Caco-2 (cell line): ENCODE data around the gene NOTCH2. TPM values are rescaled to one million over a fixed set of nuclear protein-coding genes. Genes with fewer than 3 reads are reported as not detected.

Experiments
- BruUV-seq: library from RNA; stranded (reverse); fragments of 400-500 nt; replicated peaks from 2 replicates; lab custom pipeline; 2021; lab: Mats Ljungman, UMichigan
- CTCF ChIA-PET: fragments of 300-600 bp; sonication (Branson Sonifier 250); formaldehyde crosslinking; loops from one replicate; lab custom pipeline; 2022; ENCODE audit warnings: antibody characterized with exemption; lab: Charles Lee
- POLR2A ChIA-PET: fragments of 300-600 bp; sonication (Branson Sonifier 250); formaldehyde crosslinking; loops from one replicate; lab custom pipeline; 2022; ENCODE audit warnings: antibody characterized with exemption; lab: Charles Lee
- DNase-seq, 2 experiments: peaks; one replicate each; pipeline versions ENCODE4 v3.0.0 to v3.0.0-alpha.2; 2020 to 2022
- H3K27me3 ChIP-seq: replicated peaks from 2 replicates; pipeline ENCODE4 v1.6.0; 2011; ENCODE audit warnings: low read length; ENCODE audit not compliant: control insufficient read depth, insufficient read depth
- H3K36me3 ChIP-seq: 2 replicates; pipeline ENCODE4 v1.5.1; 2011; ENCODE audit warnings: low read length; ENCODE audit not compliant: control insufficient read depth, insufficient read depth
- H3K4me1 ChIP-seq: fragments of 250-450 bp; sonication (Bioruptor Pico); 2 replicates; pipeline ENCODE4 v1.5.1; 2020; ENCODE audit warnings: mild to moderate bottlenecking
- H3K4me3 ChIP-seq: 2 replicates; pipeline ENCODE4 v1.5.1; 2011; ENCODE audit warnings: low read depth, mild to moderate bottlenecking, control low read depth, low read length
- H3K9me3 ChIP-seq: fragments of 250-450 bp; sonication (Bioruptor Pico); 2 replicates; pipeline ENCODE4 v1.5.1; 2020; ENCODE audit warnings: mild to moderate bottlenecking, moderate library complexity
- H3K27ac Mint-ChIP-seq: one replicate; pipeline ENCODE4 v1.8.0; 2022; ENCODE audit warnings: mixed read lengths; ENCODE audit not compliant: unreplicated experiment
- H3K27me3 Mint-ChIP-seq: one replicate; pipeline ENCODE4 v1.8.0; 2022; ENCODE audit warnings: mixed read lengths; ENCODE audit not compliant: insufficient read depth, unreplicated experiment
- H3K36me3 Mint-ChIP-seq: one replicate; pipeline ENCODE4 v1.8.0; 2022; ENCODE audit warnings: mild to moderate bottlenecking, mixed read lengths; ENCODE audit not compliant: insufficient read depth, unreplicated experiment
- H3K4me1 Mint-ChIP-seq: one replicate; pipeline ENCODE4 v1.8.0; 2022; ENCODE audit warnings: low read depth, mixed read lengths; ENCODE audit not compliant: unreplicated experiment
- H3K4me3 Mint-ChIP-seq: one replicate; pipeline ENCODE4 v1.8.0; 2022; ENCODE audit warnings: mild to moderate bottlenecking, moderate library complexity, mixed read lengths; ENCODE audit not compliant: unreplicated experiment
- H3K9me3 Mint-ChIP-seq: one replicate; pipeline ENCODE4 v1.8.0; 2022; ENCODE audit warnings: mixed read lengths; ENCODE audit not compliant: unreplicated experiment
- intact Hi-C: fragments of 100-400 bp; cut with micrococcal nuclease; formaldehyde crosslinking; loops from one replicate; pipeline ENCODE4 v1.10.0; 2022; ENCODE audit not compliant: unreplicated experiment
- total RNA-seq: library from RNA; stranded (reverse); gene quantifications from 2 replicates; pipeline ENCODE4 v1.2.3, GENCODE V29; 2022
- TF ChIP-seq, protein P1 (sequence below), 2 experiments: fragments of 200-600 bp in 1 of 2; IDR thresholded peaks; 1 replicate in 1 of 2; 2 replicates in 1 of 2; pipeline versions ENCODE4 v1.5.1 to v1.8.0; 2011 to 2022; ENCODE audit warnings: antibody characterized with exemption in 1 of 2, control low read depth in 1 of 2, inconsistent platforms in 1 of 2, low read depth in 1 of 2, low read length in 1 of 2, mild to moderate bottlenecking in 1 of 2, moderate library complexity in 1 of 2; ENCODE audit not compliant: insufficient read depth in 1 of 2, severe bottlenecking in 1 of 2, unreplicated experiment in 1 of 2

The NOTCH2 gene
- total RNA-seq, 1 experiment from 2014 or later: 41.1 TPM

GRCh38 chr1:119940697-119941096, 128.8 kb downstream of the NOTCH2 start:
- TF ChIP-seq, protein P1, sequence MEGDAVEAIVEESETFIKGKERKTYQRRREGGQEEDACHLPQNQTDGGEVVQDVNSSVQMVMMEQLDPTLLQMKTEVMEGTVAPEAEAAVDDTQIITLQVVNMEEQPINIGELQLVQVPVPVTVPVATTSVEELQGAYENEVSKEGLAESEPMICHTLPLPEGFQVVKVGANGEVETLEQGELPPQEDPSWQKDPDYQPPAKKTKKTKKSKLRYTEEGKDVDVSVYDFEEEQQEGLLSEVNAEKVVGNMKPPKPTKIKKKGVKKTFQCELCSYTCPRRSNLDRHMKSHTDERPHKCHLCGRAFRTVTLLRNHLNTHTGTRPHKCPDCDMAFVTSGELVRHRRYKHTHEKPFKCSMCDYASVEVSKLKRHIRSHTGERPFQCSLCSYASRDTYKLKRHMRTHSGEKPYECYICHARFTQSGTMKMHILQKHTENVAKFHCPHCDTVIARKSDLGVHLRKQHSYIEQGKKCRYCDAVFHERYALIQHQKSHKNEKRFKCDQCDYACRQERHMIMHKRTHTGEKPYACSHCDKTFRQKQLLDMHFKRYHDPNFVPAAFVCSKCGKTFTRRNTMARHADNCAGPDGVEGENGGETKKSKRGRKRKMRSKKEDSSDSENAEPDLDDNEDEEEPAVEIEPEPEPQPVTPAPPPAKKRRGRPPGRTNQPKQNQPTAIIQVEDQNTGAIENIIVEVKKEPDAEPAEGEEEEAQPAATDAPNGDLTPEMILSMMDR (IDR thresholded peaks at IDR 0.05; ENCODE audit: insufficient read depth in 1 of 2, low read depth in 1 of 2, low read length in 1 of 2, severe bottlenecking in 1 of 2, unreplicated experiment in 1 of 2): no peak
- Mint-ChIP-seq H3K4me1 (no peaks in the 10 kb centered on the region), H3K4me3 (no peak overlapping the region), H3K36me3 (peaks cover 6% of the 10 kb centered on the region), H3K27ac (no peak overlapping the region), H3K27me3 (no peaks in the 10 kb centered on the region), H3K9me3 (no peaks in the 10 kb centered on the region)
- Histone ChIP-seq H3K4me1 (no peaks in the 10 kb centered on the region), H3K36me3 (no peaks in the 10 kb centered on the region; the same call in 1 of the 2 replicates), H3K27me3 (no peaks in the 10 kb centered on the region), H3K9me3 (no peaks in the 10 kb centered on the region), H3K4me3 (no peak overlapping the region)
- POLR2A ChIA-PET: no interaction called here
- no peak for DNase-seq
- CTCF ChIA-PET: no interaction called here
- no TSS peak for BruUV-seq
- intact Hi-C loops: loop anchor here (10.0 kb wide), 1 partner anchor 66 kb away; no protein-coding TSS in a partner anchor

- Mint-ChIP-seq H3K27me3 (no peaks in the 10 kb centered on the region), H3K9me3 (peaks cover 8% of the 10 kb centered on the region), H3K4me1 (no peaks in the 10 kb centered on the region), H3K27ac (no peak overlapping the region), H3K4me3 (no peak overlapping the region), H3K36me3 (peaks cover 19% of the 10 kb centered on the region)
- DNase-seq: no peak
- ChIA-PET CTCF (no interaction called here), POLR2A (no interaction called here)
- Histone ChIP-seq H3K27me3 (no peaks in the 10 kb centered on the region), H3K4me1 (no peaks in the 10 kb centered on the region), H3K9me3 (no peaks in the 10 kb centered on the region), H3K4me3 (no peak overlapping the region), H3K36me3 (no peaks in the 10 kb centered on the region; the same call in 1 of the 2 replicates)
- intact Hi-C loops: no loop called here
- BruUV-seq: no TSS peak
- TF ChIP-seq, protein P1 (IDR thresholded peaks at IDR 0.05; ENCODE audit: insufficient read depth in 1 of 2, low read depth in 1 of 2, low read length in 1 of 2, severe bottlenecking in 1 of 2, unreplicated experiment in 1 of 2): no peak
Measured at GRCh38 chr1:119937198-119937597, 132.3 kb downstream of the NOTCH2 start.

DNA sequence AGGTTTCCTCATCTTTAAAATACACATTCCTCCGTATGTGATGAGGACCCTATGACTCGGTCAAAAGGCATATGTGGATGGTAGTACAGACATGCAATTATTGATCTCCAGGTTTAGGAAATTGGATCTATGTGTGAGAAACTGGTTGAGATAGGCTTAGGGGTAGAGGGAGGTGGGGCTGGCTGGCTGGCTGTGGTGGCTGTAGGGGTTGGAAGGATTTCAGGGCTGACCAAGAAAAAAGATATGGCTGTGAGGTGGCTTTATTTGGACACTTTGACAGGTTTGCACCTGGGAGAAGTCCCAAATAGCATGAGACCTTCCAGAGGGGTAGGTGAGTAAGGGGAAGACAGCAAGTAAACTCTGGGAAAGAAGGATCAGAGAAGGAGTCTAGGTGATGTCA, 133.5 kb downstream of the NOTCH2 start:
- DNase-seq: no peak
- ChIA-PET CTCF (no interaction called here), POLR2A (no interaction called here)
- Histone ChIP-seq H3K4me1 (no peaks in the 10 kb centered on the region), H3K4me3 (no peak overlapping the region), H3K9me3 (no peaks in the 10 kb centered on the region), H3K36me3 (no peaks in the 10 kb centered on the region; the same call in 1 of the 2 replicates), H3K27me3 (no peaks in the 10 kb centered on the region)
- H3K27me3 Mint-ChIP-seq: no peaks in the 10 kb centered on the region
- intact Hi-C loops: no loop called here
- no peak overlapping the region for H3K4me3 Mint-ChIP-seq
- H3K9me3 Mint-ChIP-seq: peaks cover 8% of the 10 kb centered on the region
- H3K27ac Mint-ChIP-seq: no peak overlapping the region
- peaks cover 14% of the 10 kb centered on the region for H3K36me3 Mint-ChIP-seq
- BruUV-seq: no TSS peak
- TF ChIP-seq, protein P1 (IDR thresholded peaks at IDR 0.05; ENCODE audit: insufficient read depth in 1 of 2, low read depth in 1 of 2, low read length in 1 of 2, severe bottlenecking in 1 of 2, unreplicated experiment in 1 of 2): no peak
- H3K4me1 Mint-ChIP-seq: no peaks in the 10 kb centered on the region
